HepG2 (cell line): ENCODE measurements around the gene SEMA4B. TPM values are rescaled to one million over a fixed set of nuclear protein-coding genes. Genes with fewer than 3 reads are reported as not detected.

Source experiments
- ATF7-NPFF ChIP-seq: sonication (generic); formaldehyde crosslinking; IDR thresholded peaks from 2 replicates; pipeline ENCODE4 v1.8.1; 2023; ENCODE audit warnings: mild to moderate bottlenecking, low read depth, missing genetic modification reagents, moderate library complexity
- CEBPB ChIP-seq: IDR thresholded peaks from 2 replicates; pipeline ENCODE4 v1.6.1; 2011; ENCODE audit warnings: low read depth, low read length, improper control_type of control experiment, borderline replicate concordance
- ELF3 ChIP-seq: IDR thresholded peaks from 2 replicates; pipeline ENCODE4 v1.6.1; 2016; ENCODE audit warnings: missing genetic modification reagents, missing compliant biosample characterization
- HIC2 ChIP-seq: sonication (generic); formaldehyde crosslinking; IDR thresholded peaks from 2 replicates; pipeline ENCODE4 v1.9.0; 2022; ENCODE audit warnings: low read depth, missing genetic modification reagents
- HOXA7 ChIP-seq: sonication (generic); formaldehyde crosslinking; IDR thresholded peaks from 2 replicates; pipeline ENCODE4 v1.8.1; 2022; ENCODE audit warnings: mild to moderate bottlenecking, missing genetic modification reagents, moderate library complexity
- NR2F1 ChIP-seq, 2 experiments: fragments of 450-650 bp in 1 of 2; formaldehyde crosslinking in 1 of 2; IDR thresholded peaks; 2 replicates each; pipeline versions ENCODE4 v1.5.0 to v1.6.1; 2016 to 2020; ENCODE audit warnings: mild to moderate bottlenecking in 1 of 2, missing compliant biosample characterization in 1 of 2, missing genetic modification reagents in 1 of 2, moderate library complexity in 1 of 2
- NR2F2 ChIP-seq: IDR thresholded peaks from 2 replicates; pipeline ENCODE4 v1.6.1; 2012; ENCODE audit warnings: low read depth, inconsistent platforms, borderline replicate concordance
- SIN3A ChIP-seq: IDR thresholded peaks from 2 replicates; pipeline ENCODE4 v1.6.1; 2011; ENCODE audit warnings: low read depth, mild to moderate bottlenecking, control low read depth, low read length, borderline replicate concordance
- ZBTB14 ChIP-seq: sonication (generic); formaldehyde crosslinking; IDR thresholded peaks from 2 replicates; pipeline ENCODE4 v1.4.0; 2020; ENCODE audit warnings: missing genetic modification reagents
- ZNF30 ChIP-seq: sonication (generic); formaldehyde crosslinking; IDR thresholded peaks from 2 replicates; pipeline ENCODE4 v1.5.0; 2020; ENCODE audit warnings: mild to moderate bottlenecking, missing genetic modification reagents
- ZNF484 ChIP-seq: sonication (generic); formaldehyde crosslinking; IDR thresholded peaks from 2 replicates; pipeline ENCODE4 v1.5.1; 2020; ENCODE audit warnings: mild to moderate bottlenecking, low read depth, missing genetic modification reagents, borderline replicate concordance
- ZNF563 ChIP-seq: sonication (generic); formaldehyde crosslinking; IDR thresholded peaks from 2 replicates; pipeline ENCODE4 v1.8.0; 2022; ENCODE audit warnings: mild to moderate bottlenecking, moderate library complexity, missing genetic modification reagents
- polyA plus RNA-seq, 8 experiments: library from polyadenylated mRNA; depleted of rRNA in 3 of 8; stranded (reverse) in 7 of 8; unstranded in 1 of 8; fragments of >200 nt; fragmentation: Illumina TruSeq in 4 of 8; extraction: Trizol in 4 of 8; gene quantifications; 2 replicates each; pipeline versions ENCODE4 v1.2.1 to v1.2.3, GENCODE V29; 2011 to 2016; ENCODE audit warnings: low read depth in 4 of 8, missing spikeins in 1 of 8, mixed read lengths in 1 of 8; ENCODE audit not compliant: insufficient read depth in 1 of 8
- total RNA-seq, 5 experiments: library from RNA; depleted of rRNA; stranded (reverse); fragments of >200 nt; fragmentation: Illumina TruSeq; extraction: Trizol; gene quantifications; 2 replicates each; pipeline ENCODE4 v1.2.3, GENCODE V29; 2016; ENCODE audit warnings: low read depth in 1 of 5
- TF ChIP-seq, protein P1 (sequence below): sonication (generic); formaldehyde crosslinking; IDR thresholded peaks from 2 replicates; pipeline ENCODE4 v1.8.1; 2023; ENCODE audit warnings: missing genetic modification reagents, inconsistent platforms, borderline replicate concordance
- TF ChIP-seq, protein P2 (sequence below): sonication (generic); formaldehyde crosslinking; IDR thresholded peaks from 2 replicates; pipeline ENCODE4 v1.9.0; 2021; ENCODE audit warnings: mild to moderate bottlenecking, missing genetic modification reagents
- TF ChIP-seq, protein P3 (sequence below): sonication (generic); formaldehyde crosslinking; IDR thresholded peaks from 2 replicates; pipeline ENCODE4 v1.5.0; 2020; ENCODE audit warnings: mild to moderate bottlenecking, missing genetic modification reagents, moderate library complexity

SEMA4B gene
- total and polyA plus RNA-seq, 2 of the 13 experiments (the other 11 are each of a cell fraction or from before 2014, with no cell fraction given) = 2.1 to 17.0 TPM

GRCh38 chr15:90154861-90155626 lies 46.1 kb upstream of the SEMA4B start (continued):
- peak; percentile 79 for TF ChIP-seq CEBPB
- no peak for TF ChIP-seq ATF7-NPFF
- 0 out of 2 replicates have a peak, but pooled peaks have one; percentile 46 for TF ChIP-seq HOXA7 (CRISPR knock-in tag)
- no peak for TF ChIP-seq ZNF563 (CRISPR knock-in tag)
- TF ChIP-seq HIC2 (CRISPR knock-in tag) = peak; percentile 42; the same call in 1 of the 2 replicates
- no peak for TF ChIP-seq SIN3A
- TF ChIP-seq ZNF484 (CRISPR knock-in tag) = no peak
- no peak; a peak in 1 of 4 replicates for TF ChIP-seq NR2F1 (CRISPR knock-in tag; IDR thresholded peaks at IDR 0.05)
- no peak for TF ChIP-seq ZNF30 (CRISPR knock-in tag)
- TF ChIP-seq NR2F2 = no peak
- 0 out of 2 replicates have a peak, but pooled peaks have one; percentile 19 for TF ChIP-seq ELF3 (CRISPR knock-in tag)
- TF ChIP-seq, protein P1, sequence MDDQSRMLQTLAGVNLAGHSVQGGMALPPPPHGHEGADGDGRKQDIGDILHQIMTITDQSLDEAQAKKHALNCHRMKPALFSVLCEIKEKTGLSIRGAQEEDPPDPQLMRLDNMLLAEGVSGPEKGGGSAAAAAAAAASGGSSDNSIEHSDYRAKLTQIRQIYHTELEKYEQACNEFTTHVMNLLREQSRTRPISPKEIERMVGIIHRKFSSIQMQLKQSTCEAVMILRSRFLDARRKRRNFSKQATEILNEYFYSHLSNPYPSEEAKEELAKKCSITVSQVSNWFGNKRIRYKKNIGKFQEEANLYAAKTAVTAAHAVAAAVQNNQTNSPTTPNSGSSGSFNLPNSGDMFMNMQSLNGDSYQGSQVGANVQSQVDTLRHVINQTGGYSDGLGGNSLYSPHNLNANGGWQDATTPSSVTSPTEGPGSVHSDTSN (CRISPR knock-in tag) = no peak
- TF ChIP-seq, protein P2, sequence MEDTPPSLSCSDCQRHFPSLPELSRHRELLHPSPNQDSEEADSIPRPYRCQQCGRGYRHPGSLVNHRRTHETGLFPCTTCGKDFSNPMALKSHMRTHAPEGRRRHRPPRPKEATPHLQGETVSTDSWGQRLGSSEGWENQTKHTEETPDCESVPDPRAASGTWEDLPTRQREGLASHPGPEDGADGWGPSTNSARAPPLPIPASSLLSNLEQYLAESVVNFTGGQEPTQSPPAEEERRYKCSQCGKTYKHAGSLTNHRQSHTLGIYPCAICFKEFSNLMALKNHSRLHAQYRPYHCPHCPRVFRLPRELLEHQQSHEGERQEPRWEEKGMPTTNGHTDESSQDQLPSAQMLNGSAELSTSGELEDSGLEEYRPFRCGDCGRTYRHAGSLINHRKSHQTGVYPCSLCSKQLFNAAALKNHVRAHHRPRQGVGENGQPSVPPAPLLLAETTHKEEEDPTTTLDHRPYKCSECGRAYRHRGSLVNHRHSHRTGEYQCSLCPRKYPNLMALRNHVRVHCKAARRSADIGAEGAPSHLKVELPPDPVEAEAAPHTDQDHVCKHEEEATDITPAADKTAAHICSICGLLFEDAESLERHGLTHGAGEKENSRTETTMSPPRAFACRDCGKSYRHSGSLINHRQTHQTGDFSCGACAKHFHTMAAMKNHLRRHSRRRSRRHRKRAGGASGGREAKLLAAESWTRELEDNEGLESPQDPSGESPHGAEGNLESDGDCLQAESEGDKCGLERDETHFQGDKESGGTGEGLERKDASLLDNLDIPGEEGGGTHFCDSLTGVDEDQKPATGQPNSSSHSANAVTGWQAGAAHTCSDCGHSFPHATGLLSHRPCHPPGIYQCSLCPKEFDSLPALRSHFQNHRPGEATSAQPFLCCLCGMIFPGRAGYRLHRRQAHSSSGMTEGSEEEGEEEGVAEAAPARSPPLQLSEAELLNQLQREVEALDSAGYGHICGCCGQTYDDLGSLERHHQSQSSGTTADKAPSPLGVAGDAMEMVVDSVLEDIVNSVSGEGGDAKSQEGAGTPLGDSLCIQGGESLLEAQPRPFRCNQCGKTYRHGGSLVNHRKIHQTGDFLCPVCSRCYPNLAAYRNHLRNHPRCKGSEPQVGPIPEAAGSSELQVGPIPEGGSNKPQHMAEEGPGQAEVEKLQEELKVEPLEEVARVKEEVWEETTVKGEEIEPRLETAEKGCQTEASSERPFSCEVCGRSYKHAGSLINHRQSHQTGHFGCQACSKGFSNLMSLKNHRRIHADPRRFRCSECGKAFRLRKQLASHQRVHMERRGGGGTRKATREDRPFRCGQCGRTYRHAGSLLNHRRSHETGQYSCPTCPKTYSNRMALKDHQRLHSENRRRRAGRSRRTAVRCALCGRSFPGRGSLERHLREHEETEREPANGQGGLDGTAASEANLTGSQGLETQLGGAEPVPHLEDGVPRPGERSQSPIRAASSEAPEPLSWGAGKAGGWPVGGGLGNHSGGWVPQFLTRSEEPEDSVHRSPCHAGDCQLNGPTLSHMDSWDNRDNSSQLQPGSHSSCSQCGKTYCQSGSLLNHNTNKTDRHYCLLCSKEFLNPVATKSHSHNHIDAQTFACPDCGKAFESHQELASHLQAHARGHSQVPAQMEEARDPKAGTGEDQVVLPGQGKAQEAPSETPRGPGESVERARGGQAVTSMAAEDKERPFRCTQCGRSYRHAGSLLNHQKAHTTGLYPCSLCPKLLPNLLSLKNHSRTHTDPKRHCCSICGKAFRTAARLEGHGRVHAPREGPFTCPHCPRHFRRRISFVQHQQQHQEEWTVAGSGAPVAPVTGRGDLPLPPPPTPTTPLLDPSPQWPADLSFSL = peak; percentile 89
- no peak for TF ChIP-seq ZBTB14
- TF ChIP-seq, protein P3, sequence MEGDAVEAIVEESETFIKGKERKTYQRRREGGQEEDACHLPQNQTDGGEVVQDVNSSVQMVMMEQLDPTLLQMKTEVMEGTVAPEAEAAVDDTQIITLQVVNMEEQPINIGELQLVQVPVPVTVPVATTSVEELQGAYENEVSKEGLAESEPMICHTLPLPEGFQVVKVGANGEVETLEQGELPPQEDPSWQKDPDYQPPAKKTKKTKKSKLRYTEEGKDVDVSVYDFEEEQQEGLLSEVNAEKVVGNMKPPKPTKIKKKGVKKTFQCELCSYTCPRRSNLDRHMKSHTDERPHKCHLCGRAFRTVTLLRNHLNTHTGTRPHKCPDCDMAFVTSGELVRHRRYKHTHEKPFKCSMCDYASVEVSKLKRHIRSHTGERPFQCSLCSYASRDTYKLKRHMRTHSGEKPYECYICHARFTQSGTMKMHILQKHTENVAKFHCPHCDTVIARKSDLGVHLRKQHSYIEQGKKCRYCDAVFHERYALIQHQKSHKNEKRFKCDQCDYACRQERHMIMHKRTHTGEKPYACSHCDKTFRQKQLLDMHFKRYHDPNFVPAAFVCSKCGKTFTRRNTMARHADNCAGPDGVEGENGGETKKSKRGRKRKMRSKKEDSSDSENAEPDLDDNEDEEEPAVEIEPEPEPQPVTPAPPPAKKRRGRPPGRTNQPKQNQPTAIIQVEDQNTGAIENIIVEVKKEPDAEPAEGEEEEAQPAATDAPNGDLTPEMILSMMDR = peak; percentile 30; the same call in 1 of the 2 replicates
